ENCODE results near the gene RNF151.

DNA sequence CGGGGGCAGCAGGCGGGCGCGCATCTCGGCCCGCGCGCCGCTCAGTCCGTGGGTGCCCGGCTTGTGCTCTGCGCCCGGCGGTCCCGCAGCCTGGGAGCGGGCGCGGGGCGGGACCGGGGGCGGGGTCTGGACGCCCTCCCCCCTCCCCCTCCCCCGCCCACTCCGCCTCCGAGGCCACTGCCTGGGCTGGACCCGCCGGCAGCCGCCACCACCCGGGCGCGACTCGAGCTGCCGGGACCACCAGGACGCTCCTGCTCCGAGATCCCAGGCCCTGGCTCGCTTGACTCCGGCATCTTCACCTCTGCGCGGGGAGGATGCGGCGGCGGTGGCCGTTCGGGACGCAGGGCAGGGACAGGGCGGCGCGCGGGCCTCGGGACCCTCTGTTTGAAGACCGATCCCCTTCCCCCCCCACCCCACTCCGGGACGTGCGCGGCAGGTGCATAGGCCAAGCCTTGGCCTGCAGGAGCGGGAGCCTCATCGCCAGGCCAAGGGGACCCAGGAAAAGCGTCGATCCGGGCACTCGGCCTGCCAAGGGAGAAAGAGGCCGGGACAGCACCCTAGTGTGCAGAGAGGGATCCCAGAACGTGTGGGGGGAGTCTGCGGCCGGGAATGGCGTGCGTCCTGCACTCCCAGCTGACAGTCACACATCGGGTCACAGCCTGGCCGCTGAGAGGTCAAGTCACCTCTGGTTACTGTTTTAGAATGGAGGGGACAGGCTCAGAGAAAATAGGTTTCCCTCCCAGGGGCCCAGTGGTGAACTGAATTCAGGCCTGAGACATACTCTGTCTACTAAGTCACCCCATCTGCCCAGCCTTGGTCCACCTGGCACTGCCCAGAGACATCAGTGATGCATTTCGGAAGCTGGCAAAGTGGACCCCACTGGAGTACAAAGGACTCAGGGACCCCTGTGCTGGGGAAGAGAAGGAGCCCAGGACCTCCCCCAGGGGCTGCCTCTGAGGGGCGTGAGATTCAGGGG is 48.0 kb upstream of the RNF151 start, which contains the start of gene HS3ST6:
- TF ChIP-seq CTCF (IDR thresholded peaks at IDR 0.05; ENCODE audit: low read depth, low read length, poor library complexity, severe bottlenecking): no peak
- TF ChIP-seq EZH2phosphoT487 (IDR thresholded peaks at IDR 0.05; ENCODE audit: borderline replicate concordance, low read length): no peak

Measured in DOHH2 (cell line).